ENCODE measurements around the gene SLC25A23.

Gene SLC25A23

GRCh38 chr19:6425732-6426620 lies 33.6 kb downstream of the SLC25A23 start:
- no peak for DNase-seq (ENCODE audit: insufficient read length, low spot score)
- FAIRE-seq = peak; percentile 51
- no peak for TF ChIP-seq POLR2AphosphoS5 (IDR thresholded peaks at IDR 0.05; ENCODE audit: low read depth, low read length)
- TF ChIP-seq POU2F2 (IDR thresholded peaks at IDR 0.05; ENCODE audit: low read depth, low read length) = no peak
- TF ChIP-seq SPI1 (IDR thresholded peaks at IDR 0.05; ENCODE audit: low read depth, low read length) = 0 out of 2 replicates have a peak, but pooled peaks have one; percentile 2
- no peak for TF ChIP-seq TAF1 (IDR thresholded peaks at IDR 0.05; ENCODE audit: low read depth, low read length)

DNA sequence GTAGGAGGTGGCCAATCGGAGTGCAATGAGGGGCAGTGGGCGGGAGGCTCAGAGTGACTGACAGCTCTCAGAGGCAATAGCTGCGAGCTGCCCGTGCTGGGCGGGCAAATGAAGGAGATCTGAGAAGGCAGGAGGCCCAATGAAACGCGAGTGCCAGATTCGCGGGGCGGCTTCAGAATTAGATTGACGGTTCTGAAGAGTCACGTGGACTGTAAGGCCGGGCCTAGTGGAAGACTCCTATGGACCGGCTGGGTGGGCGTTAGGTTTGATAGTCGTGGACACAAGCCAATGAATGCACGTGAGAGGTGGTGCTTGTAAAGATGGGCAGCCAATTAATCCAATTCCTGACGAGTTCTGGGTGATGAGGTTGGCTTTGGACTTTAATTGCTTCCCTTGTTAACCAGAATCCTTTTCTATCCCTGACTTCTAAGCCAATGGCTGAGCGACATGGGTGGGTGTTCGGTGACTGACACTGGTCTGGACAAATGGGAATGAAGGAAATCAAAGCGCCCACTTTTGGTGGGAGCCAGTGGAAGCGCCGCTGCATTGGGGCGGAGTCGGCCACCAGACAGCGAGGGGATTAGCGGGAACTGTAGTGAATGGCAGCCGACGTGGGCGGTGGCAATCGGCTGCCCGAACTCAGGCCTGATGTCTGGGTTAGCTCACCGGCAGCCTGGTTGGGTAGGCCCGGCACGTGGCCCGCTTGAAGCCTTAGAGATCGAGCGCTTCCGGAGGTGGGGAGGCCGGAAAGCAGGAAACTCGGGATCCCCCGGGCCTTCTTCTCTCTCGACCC lies 34.5 kb downstream of the SLC25A23 start:
- FAIRE-seq = peak; percentile 100

GRCh38 chr19:6424195-6424938 lies 35.2 kb downstream of the SLC25A23 start, which contains the start of gene KHSRP:
TSS of gene KHSRP (minus strand) at chr19:6424811. CDS start at chr19:6424701, 110 bp downstream.
- FAIRE-seq (no peak), DNase-seq (ENCODE audit: insufficient read length, low spot score) (no peak)
- no peak for TF ChIP-seq SPI1 (IDR thresholded peaks at IDR 0.05; ENCODE audit: low read depth, low read length)
- TF ChIP-seq POLR2AphosphoS5 (IDR thresholded peaks at IDR 0.05; ENCODE audit: low read depth, low read length) = no peak
- no peak for TF ChIP-seq POU2F2 (IDR thresholded peaks at IDR 0.05; ENCODE audit: low read depth, low read length)
- TF ChIP-seq POLR2A (IDR thresholded peaks at IDR 0.05; ENCODE audit: low read depth, low read length) = no peak
- TF ChIP-seq PAX5 (IDR thresholded peaks at IDR 0.05; ENCODE audit: insufficient read depth, low read length, severe bottlenecking) = no peak
- TF ChIP-seq TAF1 (IDR thresholded peaks at IDR 0.05; ENCODE audit: low read depth, low read length) = no peak

More for the DNA sequence above, 34.5 kb downstream of the SLC25A23 start:
- DNase-seq (ENCODE audit: insufficient read length, low spot score) = peak; percentile 99
- TF ChIP-seq SPI1 (IDR thresholded peaks at IDR 0.05; ENCODE audit: low read depth, low read length) (no peak), POLR2A (IDR thresholded peaks at IDR 0.05; ENCODE audit: low read depth, low read length) (0 out of 2 replicates have a peak, but pooled peaks have one; percentile 34)

DNA sequence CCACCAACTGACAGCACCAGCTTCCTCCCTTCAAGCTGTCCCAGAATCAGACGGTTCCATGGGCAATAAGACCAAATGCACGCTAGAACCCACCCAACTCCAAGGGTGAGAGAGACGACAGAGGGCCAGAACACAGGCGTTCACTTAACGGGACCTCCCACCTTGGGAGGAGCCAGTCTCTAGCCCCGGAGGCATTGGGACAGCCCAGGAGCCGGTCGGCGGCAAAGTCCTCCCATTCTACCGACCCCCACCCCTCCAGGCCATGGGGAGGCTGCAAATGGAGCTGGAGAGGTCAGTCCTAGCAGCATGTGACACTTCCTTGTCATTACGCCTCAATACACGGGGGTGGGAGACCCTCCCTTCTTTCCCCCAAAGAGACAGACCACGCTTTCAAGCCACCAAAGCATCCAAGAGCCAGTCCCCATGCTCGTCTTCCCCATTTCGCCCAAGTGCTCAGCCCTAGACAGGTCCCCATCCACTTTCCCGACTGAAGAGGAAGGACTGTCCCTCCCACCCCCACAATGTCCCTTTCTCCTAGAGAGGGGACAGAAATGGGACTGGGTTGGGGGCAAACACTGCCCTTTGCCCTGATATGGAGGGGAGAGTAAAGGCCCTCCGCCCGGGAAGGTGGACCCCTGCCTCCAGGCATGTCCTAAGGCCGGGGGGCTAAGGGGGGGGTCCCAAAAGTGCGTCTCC lies 35.9 kb downstream of the SLC25A23 start:
- FAIRE-seq = peak; percentile 77
- no peak; the same call in 1 of the 2 replicates for TF ChIP-seq POLR2AphosphoS5 (IDR thresholded peaks at IDR 0.05; ENCODE audit: low read depth, low read length)
- TF ChIP-seq POLR2A (IDR thresholded peaks at IDR 0.05; ENCODE audit: low read depth, low read length) = no peak
- TF ChIP-seq POU2F2 (IDR thresholded peaks at IDR 0.05; ENCODE audit: low read depth, low read length) = no peak
- no peak for TF ChIP-seq SPI1 (IDR thresholded peaks at IDR 0.05; ENCODE audit: low read depth, low read length)
- TF ChIP-seq TAF1 (IDR thresholded peaks at IDR 0.05; ENCODE audit: low read depth, low read length) = no peak
- no peak for TF ChIP-seq PAX5 (IDR thresholded peaks at IDR 0.05; ENCODE audit: insufficient read depth, low read length, severe bottlenecking)
- no peak for DNase-seq (ENCODE audit: insufficient read length, low spot score)

DNA sequence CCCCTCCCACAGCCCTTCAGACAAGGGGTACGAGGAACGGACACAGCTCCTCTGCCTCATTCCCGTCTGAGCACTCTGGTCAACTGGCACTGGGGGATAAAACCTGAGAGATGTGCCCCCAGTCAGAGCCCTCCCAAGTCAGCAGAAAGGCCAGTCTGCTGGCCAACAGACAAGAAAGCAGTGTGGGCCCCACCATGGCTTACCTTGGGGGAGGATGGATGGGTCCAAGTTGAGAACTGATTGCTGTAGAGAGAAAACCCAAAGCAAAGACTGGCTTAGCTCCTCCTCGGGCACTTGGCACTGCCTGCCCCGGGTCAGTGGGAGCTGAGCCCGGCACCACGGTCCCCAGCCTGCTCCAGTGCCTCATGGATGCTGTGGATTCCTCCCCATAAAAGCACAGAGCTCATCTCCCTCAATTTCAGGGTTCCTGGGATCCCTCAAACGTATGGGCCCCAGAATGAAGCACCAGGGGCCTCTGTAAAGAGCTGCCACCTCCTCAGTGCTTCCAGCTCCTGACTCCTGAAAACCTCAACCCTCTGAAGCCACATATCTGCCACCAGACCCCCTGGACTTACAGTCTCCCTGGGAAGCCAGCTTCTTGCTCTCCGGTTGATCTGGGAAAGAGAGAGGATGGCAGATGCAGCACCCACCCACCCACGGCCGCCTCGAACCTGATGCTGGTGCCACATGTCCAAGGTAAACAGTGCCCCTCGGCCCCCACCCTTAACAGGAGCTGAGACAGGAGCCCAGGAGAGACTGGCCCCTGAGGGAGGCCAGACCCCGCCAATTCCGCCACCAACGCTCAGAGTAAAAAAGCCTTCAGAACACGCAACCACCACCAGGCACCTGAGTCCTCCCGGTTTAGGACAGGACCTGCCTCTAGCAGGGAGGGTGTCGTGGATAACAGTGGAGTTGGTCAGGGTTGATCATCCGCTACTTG lies 38.2 kb downstream of the SLC25A23 start:
- DNase-seq (ENCODE audit: insufficient read length, low spot score) = no peak
- FAIRE-seq = no peak
- no peak for TF ChIP-seq PAX5 (IDR thresholded peaks at IDR 0.05; ENCODE audit: insufficient read depth, low read length, severe bottlenecking)

DNA sequence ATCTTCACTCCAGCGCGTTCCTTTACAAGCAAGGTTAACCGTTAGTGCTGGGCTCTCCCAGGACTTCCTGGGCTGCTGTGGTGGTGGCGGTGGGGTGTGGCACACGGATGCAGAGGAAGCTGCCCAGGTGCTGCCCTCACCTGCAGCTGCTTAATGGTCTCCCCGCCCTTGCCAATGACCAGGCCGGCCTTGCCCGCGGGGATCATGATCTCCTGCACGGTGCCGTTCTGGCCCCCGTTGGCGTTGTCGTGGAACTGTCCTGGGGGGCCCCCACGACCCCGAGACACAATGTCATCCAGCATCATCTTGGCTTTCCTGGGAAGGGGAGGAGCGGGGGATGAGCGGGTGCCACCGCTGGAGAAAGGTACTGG lies 41.0 kb downstream of the SLC25A23 start:
- TF ChIP-seq POU2F2 (IDR thresholded peaks at IDR 0.05; ENCODE audit: low read depth, low read length) (no peak), POLR2A (IDR thresholded peaks at IDR 0.05; ENCODE audit: low read depth, low read length) (no peak), PAX5 (IDR thresholded peaks at IDR 0.05; ENCODE audit: insufficient read depth, low read length, severe bottlenecking) (no peak), SPI1 (IDR thresholded peaks at IDR 0.05; ENCODE audit: low read depth, low read length) (no peak), POLR2AphosphoS5 (IDR thresholded peaks at IDR 0.05; ENCODE audit: low read depth, low read length) (no peak), TAF1 (IDR thresholded peaks at IDR 0.05; ENCODE audit: low read depth, low read length) (no peak)
- DNase-seq (ENCODE audit: insufficient read length, low spot score) (no peak), FAIRE-seq (no peak)

GRCh38 chr19:6417713-6418561 lies 41.7 kb downstream of the SLC25A23 start:
- no peak for DNase-seq (ENCODE audit: insufficient read length, low spot score)
- TF ChIP-seq SPI1 (IDR thresholded peaks at IDR 0.05; ENCODE audit: low read depth, low read length) (no peak), POLR2AphosphoS5 (IDR thresholded peaks at IDR 0.05; ENCODE audit: low read depth, low read length) (peak; percentile 19), POLR2A (IDR thresholded peaks at IDR 0.05; ENCODE audit: low read depth, low read length) (peak; percentile 6; the same call in 1 of the 2 replicates)
- FAIRE-seq = no peak

Measured in GM12891 (cell line).